ENCODE data around the gene MAD1L1. TPM values are rescaled to one million over a fixed set of nuclear protein-coding genes. Genes with fewer than 3 reads are reported as not detected.
A peak's percentile ranks its signal among the peaks of the same experiment; 100 is the strongest.

The MAD1L1 gene
- total RNA-seq, 2 donors from 2014 or later, result 59.1 to 61.4 TPM

- no peaks in the 10 kb centered on the region for H3K27me3 ChIP-seq (ENCODE audit: control insufficient read depth, insufficient read depth, low read length, poor library complexity, severe bottlenecking)
Measured at GRCh38 chr7:2055956-2056355, 176.8 kb downstream of the MAD1L1 start.

GRCh38 chr7:2054927-2055326 lies 177.8 kb downstream of the MAD1L1 start:
- DNase-seq, result no peak
- no peaks in the 10 kb centered on the region for H3K4me1 ChIP-seq (ENCODE audit: control insufficient read depth, insufficient read depth, low read length)
- no peak overlapping the region for H3K27ac ChIP-seq (ENCODE audit: low read depth, low read length)
- H3K36me3 ChIP-seq (ENCODE audit: control insufficient read depth, insufficient read depth, low read length), result peaks cover 3% of the 10 kb centered on the region
- WGBS, 2 experiments (ENCODE audit: insufficient coverage in 1 of 2, insufficient read length in 1 of 2), result 94% methylated on average over 16 to 17 of the region's 17 CpGs
- H3K27me3 ChIP-seq (ENCODE audit: control insufficient read depth, insufficient read depth, low read length, poor library complexity, severe bottlenecking), result no peaks in the 10 kb centered on the region
- peak overlapping the region; percentile 23 for H3K27ac Mint-ChIP-seq
- TF ChIP-seq CTCF (conservative IDR thresholded peaks at IDR 0.05), result no peak
- H3K9ac ChIP-seq (ENCODE audit: extremely low read depth, low read length, poor library complexity, severe bottlenecking), result no peak overlapping the region
- H3K36me3 Mint-ChIP-seq (ENCODE audit: low read depth), result peaks cover 10% of the 10 kb centered on the region
- H3K27me3 Mint-ChIP-seq (ENCODE audit: insufficient read depth), result no peaks in the 10 kb centered on the region
- H3K4me1 Mint-ChIP-seq, result peaks cover 10% of the 10 kb centered on the region
- peaks cover 4% of the 10 kb centered on the region for H3K9me3 Mint-ChIP-seq
- H3K9me3 ChIP-seq (ENCODE audit: control insufficient read depth, low read length), result peaks cover 5% of the 10 kb centered on the region
- H3K4me3 ChIP-seq (ENCODE audit: low read length), result no peak overlapping the region
- no peak overlapping the region for H3K4me3 Mint-ChIP-seq

More at GRCh38 chr7:2055956-2056355, 176.8 kb downstream of the MAD1L1 start:
- H3K4me3 ChIP-seq (ENCODE audit: low read length), result no peak overlapping the region
- no peak for DNase-seq
- Mint-ChIP-seq H3K4me3 (no peak overlapping the region), H3K9me3 (peaks cover 15% of the 10 kb centered on the region), H3K27me3 (ENCODE audit: insufficient read depth) (no peaks in the 10 kb centered on the region), H3K4me1 (peaks cover 10% of the 10 kb centered on the region), H3K27ac (no peak overlapping the region), H3K36me3 (ENCODE audit: low read depth) (peaks cover 20% of the 10 kb centered on the region)
- peaks cover 15% of the 10 kb centered on the region for H3K9me3 ChIP-seq (ENCODE audit: control insufficient read depth, low read length)
- peaks cover 11% of the 10 kb centered on the region for H3K36me3 ChIP-seq (ENCODE audit: control insufficient read depth, insufficient read depth, low read length)
- no peak overlapping the region for H3K9ac ChIP-seq (ENCODE audit: extremely low read depth, low read length, poor library complexity, severe bottlenecking)
- WGBS, 2 experiments (ENCODE audit: insufficient coverage in 1 of 2, insufficient read length in 1 of 2), result 94 to 96% methylated on average over 11 of the region's 11 CpGs
- H3K4me1 ChIP-seq (ENCODE audit: control insufficient read depth, insufficient read depth, low read length), result no peaks in the 10 kb centered on the region
- TF ChIP-seq CTCF (conservative IDR thresholded peaks at IDR 0.05), result no peak
- H3K27ac ChIP-seq (ENCODE audit: low read depth, low read length), result no peak overlapping the region

- Histone ChIP-seq H3K9ac (ENCODE audit: extremely low read depth, low read length, poor library complexity, severe bottlenecking) (no peak overlapping the region), H3K4me3 (ENCODE audit: low read length) (no peak overlapping the region), H3K27ac (ENCODE audit: low read depth, low read length) (no peak overlapping the region), H3K27me3 (ENCODE audit: control insufficient read depth, insufficient read depth, low read length, poor library complexity, severe bottlenecking) (no peaks in the 10 kb centered on the region), H3K4me1 (ENCODE audit: control insufficient read depth, insufficient read depth, low read length) (no peaks in the 10 kb centered on the region), H3K36me3 (ENCODE audit: control insufficient read depth, insufficient read depth, low read length) (peaks cover 3% of the 10 kb centered on the region), H3K9me3 (ENCODE audit: control insufficient read depth, low read length) (no peaks in the 10 kb centered on the region)
- no peak overlapping the region for H3K27ac Mint-ChIP-seq
- peaks cover 10% of the 10 kb centered on the region for H3K4me1 Mint-ChIP-seq
- H3K9me3 Mint-ChIP-seq, result no peaks in the 10 kb centered on the region
- no peak for TF ChIP-seq CTCF (conservative IDR thresholded peaks at IDR 0.05)
- H3K4me3 Mint-ChIP-seq, result no peak overlapping the region
- 93% methylated on average over 10 to 13 of the region's 13 CpGs for WGBS, 2 experiments (ENCODE audit: insufficient coverage in 1 of 2, insufficient read length in 1 of 2)
- H3K27me3 Mint-ChIP-seq (ENCODE audit: insufficient read depth), result no peaks in the 10 kb centered on the region
- no peak for DNase-seq
- H3K36me3 Mint-ChIP-seq (ENCODE audit: low read depth), result peaks cover 2% of the 10 kb centered on the region
Measured at GRCh38 chr7:2053395-2053794, 179.3 kb downstream of the MAD1L1 start.

Measured in endodermal cell (in vitro differentiated cells).